ENCODE measurements around the gene ABCB8. TPM values are rescaled to one million over a fixed set of nuclear protein-coding genes. Genes with fewer than 3 reads are reported as not detected.

The ABCB8 gene
- total and polyA plus RNA-seq, 2 donors = 17.1 to 19.4 TPM

DNA sequence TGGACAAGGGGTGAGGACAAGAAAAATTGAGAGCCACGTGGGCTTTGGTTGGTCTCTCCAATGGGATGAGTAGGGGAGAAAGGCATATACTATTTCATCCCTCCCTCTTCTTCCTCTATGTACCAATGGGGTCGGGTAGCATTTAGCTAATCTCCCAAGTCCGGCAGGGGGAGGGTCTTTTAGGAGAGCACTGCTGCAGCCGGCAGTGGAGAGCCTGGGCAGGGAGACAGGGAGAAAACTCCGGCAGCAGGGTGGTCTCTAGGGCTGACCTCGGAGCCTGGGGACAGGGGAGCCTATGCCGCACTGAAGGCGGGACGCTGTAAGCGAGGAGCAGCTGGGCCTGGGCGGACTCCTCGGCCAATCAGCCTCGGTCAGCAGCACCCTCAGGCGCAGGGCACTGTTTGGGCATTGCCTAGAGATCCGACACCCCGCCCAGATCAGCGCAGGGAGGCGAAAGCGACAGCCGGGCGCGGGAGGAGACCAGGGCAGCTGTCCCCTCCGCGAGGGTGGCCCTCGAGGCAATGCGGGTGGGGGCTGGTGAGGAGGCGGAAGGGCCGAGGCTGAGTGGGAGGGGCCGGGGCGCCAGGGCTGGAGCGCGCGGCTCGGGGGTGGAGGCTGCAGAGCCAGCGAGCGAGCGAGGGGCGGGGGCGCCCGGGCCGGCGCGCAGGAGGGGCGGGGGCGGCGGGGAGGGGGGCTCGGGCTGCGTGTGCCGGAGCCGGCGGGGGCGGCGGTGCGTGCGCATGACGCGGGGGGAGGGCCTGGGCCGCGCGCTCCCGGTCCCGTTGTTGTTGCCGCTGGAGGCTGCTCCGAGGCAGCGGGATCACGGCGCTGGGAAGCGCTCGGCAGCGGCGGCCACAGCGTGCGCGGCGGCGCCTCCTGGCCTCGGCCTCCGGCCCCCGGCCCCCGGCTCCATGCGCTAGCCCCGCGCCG, 57.7 kb downstream of the ABCB8 start, which contains the start of gene AGAP3:
Gene AGAP3, plus strand, starts transcription at position 785 of the 930 bp plus-strand sequence. CDS start 267 bp downstream, outside the sequence.
- WGBS = under 1% methylated on average over 84 of the region's 84 CpGs
- no peaks in the 10 kb centered on the region for H3K4me1 ChIP-seq (ENCODE audit: insufficient read depth)
- H3K27ac ChIP-seq (ENCODE audit: low read depth) = peak within 1 kb of the TSS; percentile 60
- no peaks in the 10 kb centered on the region for H3K36me3 ChIP-seq (ENCODE audit: insufficient read depth)
- DNase-seq (ENCODE audit: extremely low spot score) = peak; percentile 57
- H3K4me3 ChIP-seq (ENCODE audit: low read depth, low read length) = peak within 1 kb of the TSS; percentile 79

DNA sequence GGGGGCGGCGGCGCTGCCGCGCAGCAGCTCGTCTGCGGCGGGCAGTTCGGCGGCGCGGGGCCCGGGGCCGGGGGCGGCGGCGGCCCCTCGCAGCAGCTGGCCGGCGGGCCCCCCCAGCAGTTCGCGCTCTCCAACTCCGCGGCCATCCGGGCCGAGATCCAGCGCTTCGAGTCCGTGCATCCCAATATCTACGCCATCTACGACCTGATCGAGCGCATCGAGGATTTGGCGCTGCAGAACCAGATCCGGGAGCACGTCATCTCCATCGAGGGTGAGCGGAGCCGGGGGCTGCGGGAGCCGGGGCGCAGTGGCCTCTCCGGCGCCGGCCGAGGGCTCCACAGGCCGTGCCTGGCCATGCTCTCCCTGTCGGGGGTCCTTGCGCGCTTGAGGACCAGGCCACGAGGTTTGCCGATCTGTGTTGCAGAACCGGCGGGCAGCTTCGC, 58.6 kb downstream of the ABCB8 start:
- Histone ChIP-seq H3K4me3 (ENCODE audit: low read depth, low read length) (peak overlapping the region; percentile 79), H3K4me1 (ENCODE audit: insufficient read depth) (no peaks in the 10 kb centered on the region), H3K36me3 (ENCODE audit: insufficient read depth) (no peaks in the 10 kb centered on the region), H3K27ac (ENCODE audit: low read depth) (peak overlapping the region; percentile 51)
- under 1% methylated on average over 51 of the region's 56 CpGs for WGBS
- no peak for DNase-seq (ENCODE audit: extremely low spot score)

DNA sequence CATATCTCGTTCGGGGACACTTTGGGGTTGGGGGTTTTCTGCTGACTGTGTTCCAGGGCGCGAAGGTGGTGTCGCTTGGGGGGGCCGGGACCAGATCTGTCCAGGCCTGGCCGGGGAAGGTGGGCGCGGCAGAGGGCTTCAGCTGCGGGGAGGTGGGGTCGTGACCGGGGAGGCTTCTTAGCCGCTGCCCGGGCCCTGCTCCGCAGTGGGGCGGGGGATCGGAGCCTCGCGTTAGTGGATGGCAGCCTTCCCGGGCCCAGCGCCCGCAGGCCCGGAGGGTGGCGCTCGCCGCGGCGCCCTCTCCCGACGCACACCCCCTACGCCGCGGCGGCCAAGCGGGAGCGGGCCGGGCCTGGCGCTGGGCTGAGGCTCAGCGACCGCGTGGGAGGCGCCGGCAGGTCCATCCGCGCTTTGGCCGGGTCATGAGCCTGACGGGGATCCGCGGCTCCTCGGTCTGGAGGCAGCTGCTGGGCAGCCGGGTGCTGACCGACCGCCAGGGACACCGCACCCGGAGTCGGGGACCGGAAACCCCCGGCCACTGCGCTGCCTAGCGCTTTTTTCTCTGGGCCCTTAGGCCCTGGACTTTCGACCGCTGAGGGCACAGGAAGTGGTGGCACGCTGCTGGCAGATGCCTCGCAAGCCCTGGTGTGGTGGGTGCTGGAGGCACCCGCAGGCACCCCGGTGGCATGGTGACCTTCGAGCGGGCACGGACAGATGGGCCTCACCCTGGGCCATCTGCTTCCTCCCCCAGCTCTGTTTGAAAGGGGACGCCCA, 59.2 kb downstream of the ABCB8 start:
- DNase-seq (ENCODE audit: extremely low spot score) = no peak

GRCh38 chr7:151088019-151088855, 60.0 kb downstream of the ABCB8 start:
- no peak for DNase-seq (ENCODE audit: extremely low spot score)
- no peaks in the 10 kb centered on the region for H3K4me1 ChIP-seq (ENCODE audit: insufficient read depth)
- H3K27ac ChIP-seq (ENCODE audit: low read depth) = peak overlapping the region; percentile 65
- peak overlapping the region; percentile 79 for H3K4me3 ChIP-seq (ENCODE audit: low read depth, low read length)
- 35% methylated on average over 16 of the region's 16 CpGs for WGBS
- H3K36me3 ChIP-seq (ENCODE audit: insufficient read depth) = no peaks in the 10 kb centered on the region

More for the DNA sequence above, 59.2 kb downstream of the ABCB8 start:
- peak overlapping the region; percentile 65 for H3K27ac ChIP-seq (ENCODE audit: low read depth)
- H3K4me1 ChIP-seq (ENCODE audit: insufficient read depth) = no peaks in the 10 kb centered on the region
- peak overlapping the region; percentile 79 for H3K4me3 ChIP-seq (ENCODE audit: low read depth, low read length)
- WGBS = 2% methylated on average over 69 of the region's 70 CpGs
- H3K36me3 ChIP-seq (ENCODE audit: insufficient read depth) = no peaks in the 10 kb centered on the region

- H3K27ac ChIP-seq (ENCODE audit: low read depth) = peak overlapping the region; percentile 65
- H3K4me3 ChIP-seq (ENCODE audit: low read depth, low read length) = peak overlapping the region; percentile 5
- H3K4me1 ChIP-seq (ENCODE audit: insufficient read depth) = no peaks in the 10 kb centered on the region
- DNase-seq (ENCODE audit: extremely low spot score) = peak; percentile 36
- no peaks in the 10 kb centered on the region for H3K36me3 ChIP-seq (ENCODE audit: insufficient read depth)
- 16% methylated on average over 30 of the region's 30 CpGs for WGBS
These were observed 60.8 kb downstream of the ABCB8 start for GRCh38 chr7:151088856-151089699.

DNA sequence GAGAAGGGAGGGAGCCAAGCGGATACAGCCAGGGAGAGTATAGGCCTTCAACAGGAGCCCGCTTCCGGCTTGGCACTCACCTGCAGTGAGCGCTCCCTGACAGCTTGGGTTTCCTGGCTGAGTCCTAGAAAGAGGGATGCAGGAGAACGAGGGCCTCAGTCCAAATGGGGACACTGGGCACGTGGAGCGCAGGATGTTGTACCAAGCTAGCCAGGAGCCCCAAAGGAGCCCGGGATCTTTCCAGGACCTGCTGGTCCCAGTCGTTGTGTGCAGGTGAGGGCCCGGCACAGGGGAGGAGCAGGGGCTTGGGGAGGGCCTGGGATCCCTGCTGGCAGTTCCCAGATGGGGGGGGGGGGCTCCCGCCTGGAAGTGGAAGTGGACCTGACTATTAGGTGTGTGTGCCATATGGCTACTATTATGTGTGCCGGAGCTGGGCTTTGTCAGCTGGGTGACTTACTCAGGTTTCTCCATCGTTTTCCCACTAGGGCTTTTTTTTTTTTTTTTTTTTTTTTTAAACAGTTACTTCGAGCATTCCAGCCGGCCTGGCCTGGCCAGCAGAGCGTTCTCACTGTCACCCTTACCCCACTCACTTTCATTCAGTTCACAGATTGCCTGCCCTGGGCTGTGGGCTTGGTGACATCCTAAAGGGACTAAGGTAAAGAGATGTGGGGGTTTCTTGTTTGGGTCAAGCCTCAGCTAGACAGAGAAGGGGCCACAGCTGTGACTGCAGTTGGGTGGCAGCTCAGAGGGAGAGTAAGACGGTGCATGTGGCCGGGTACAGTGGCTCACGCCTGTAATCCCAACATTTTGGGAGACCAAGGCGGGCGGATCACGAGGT, 61.9 kb downstream of the ABCB8 start:
- H3K4me3 ChIP-seq (ENCODE audit: low read depth, low read length) = no peak overlapping the region
- WGBS = 61% methylated on average over 22 of the region's 22 CpGs
- H3K4me1 ChIP-seq (ENCODE audit: insufficient read depth) = no peaks in the 10 kb centered on the region

DNA sequence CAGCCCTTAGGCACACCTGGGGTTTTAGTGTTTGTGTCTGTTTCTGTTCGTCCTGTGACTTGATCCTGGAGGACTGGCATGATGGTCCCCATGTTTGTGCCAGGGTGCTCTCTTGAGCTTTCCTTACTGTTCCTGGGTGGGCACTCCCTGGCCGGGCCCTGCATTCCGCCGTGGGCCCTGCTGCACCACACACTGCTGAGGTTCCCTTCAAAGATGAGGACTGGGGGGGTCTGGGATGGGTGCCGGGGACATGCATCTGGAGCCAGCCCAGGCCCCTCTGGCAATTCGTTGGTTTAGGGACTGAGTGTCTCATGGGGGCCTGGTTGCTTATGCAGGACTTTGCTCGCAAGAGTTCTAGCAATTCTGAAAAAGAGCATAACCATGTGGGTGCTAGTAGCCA, 62.8 kb downstream of the ABCB8 start:
- Histone ChIP-seq H3K4me1 (ENCODE audit: insufficient read depth) (no peaks in the 10 kb centered on the region), H3K4me3 (ENCODE audit: low read depth, low read length) (no peak overlapping the region), H3K27ac (ENCODE audit: low read depth) (no peak overlapping the region), H3K36me3 (ENCODE audit: insufficient read depth) (no peaks in the 10 kb centered on the region)
- WGBS = 86% methylated on average over 7 of the region's 7 CpGs
- DNase-seq (ENCODE audit: extremely low spot score) = no peak

More for the DNA sequence above, 61.9 kb downstream of the ABCB8 start:
- Histone ChIP-seq H3K36me3 (ENCODE audit: insufficient read depth) (no peaks in the 10 kb centered on the region), H3K27ac (ENCODE audit: low read depth) (peak overlapping the region; percentile 65)
- no peak for DNase-seq (ENCODE audit: extremely low spot score)

DNA sequence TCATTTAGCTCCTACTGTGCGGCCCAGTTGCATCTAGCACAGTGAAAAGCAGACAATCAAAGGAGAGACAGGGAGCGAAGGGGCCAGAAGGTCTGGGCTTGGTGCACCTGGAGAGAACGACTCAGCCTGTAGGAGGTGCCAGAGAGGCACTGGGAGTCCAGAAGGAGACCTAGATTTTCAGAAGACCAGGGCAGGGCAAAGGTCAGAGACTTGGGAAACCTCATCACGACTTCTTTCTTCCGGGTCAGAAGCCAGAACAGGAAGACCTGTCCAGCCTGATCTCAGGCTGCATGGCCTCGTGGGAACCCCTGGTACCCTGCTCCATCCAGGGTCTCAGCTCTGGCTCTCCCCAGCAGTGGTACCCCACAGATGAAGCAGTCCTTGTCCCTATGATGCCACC, 63.2 kb downstream of the ABCB8 start:
- H3K27ac ChIP-seq (ENCODE audit: low read depth) = no peak overlapping the region
- 59% methylated on average over 6 of the region's 6 CpGs for WGBS
- no peak overlapping the region for H3K4me3 ChIP-seq (ENCODE audit: low read depth, low read length)

DNA sequence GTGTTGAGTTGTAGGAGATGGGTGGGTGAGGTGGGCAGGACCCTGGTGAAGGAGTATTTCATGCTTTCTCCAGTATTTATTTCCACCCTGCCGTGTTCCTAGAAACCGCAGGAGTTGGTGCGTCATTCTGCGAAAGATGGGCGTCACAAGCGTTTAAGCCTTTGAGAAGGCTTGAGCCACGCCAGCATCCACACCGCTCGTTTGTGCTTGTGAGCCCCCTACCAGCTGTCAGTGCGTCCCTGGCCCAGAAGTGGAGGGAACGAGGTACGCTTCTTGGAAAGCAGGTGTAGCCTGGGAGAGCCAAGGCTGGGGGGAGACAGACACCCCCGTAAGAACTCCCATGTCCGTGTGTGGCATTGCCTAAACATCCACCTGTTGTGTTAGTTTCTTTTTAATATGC, 63.7 kb downstream of the ABCB8 start:
- no peak for DNase-seq (ENCODE audit: extremely low spot score)
- Histone ChIP-seq H3K4me1 (ENCODE audit: insufficient read depth) (no peaks in the 10 kb centered on the region), H3K27ac (ENCODE audit: low read depth) (no peak overlapping the region), H3K4me3 (ENCODE audit: low read depth, low read length) (no peak overlapping the region), H3K36me3 (ENCODE audit: insufficient read depth) (no peaks in the 10 kb centered on the region)
- 88% methylated on average over 14 of the region's 14 CpGs for WGBS

More for the DNA sequence above, 63.2 kb downstream of the ABCB8 start:
- DNase-seq (ENCODE audit: extremely low spot score) = no peak
- Histone ChIP-seq H3K36me3 (ENCODE audit: insufficient read depth) (no peaks in the 10 kb centered on the region), H3K4me1 (ENCODE audit: insufficient read depth) (no peaks in the 10 kb centered on the region)

GRCh38 chr7:151093748-151094147, 65.5 kb downstream of the ABCB8 start:
- Histone ChIP-seq H3K36me3 (ENCODE audit: insufficient read depth) (no peaks in the 10 kb centered on the region), H3K4me1 (ENCODE audit: insufficient read depth) (no peaks in the 10 kb centered on the region), H3K4me3 (ENCODE audit: low read depth, low read length) (no peak overlapping the region), H3K27ac (ENCODE audit: low read depth) (no peak overlapping the region)
- DNase-seq (ENCODE audit: extremely low spot score) = no peak
- 94% methylated on average over 6 of the region's 6 CpGs for WGBS

- H3K4me1 ChIP-seq (ENCODE audit: insufficient read depth) = no peaks in the 10 kb centered on the region
- H3K27ac ChIP-seq (ENCODE audit: low read depth) = no peak overlapping the region
- DNase-seq (ENCODE audit: extremely low spot score) = no peak
- WGBS = 85% methylated on average over 5 of the region's 5 CpGs
- no peak overlapping the region for H3K4me3 ChIP-seq (ENCODE audit: low read depth, low read length)
- H3K36me3 ChIP-seq (ENCODE audit: insufficient read depth) = no peaks in the 10 kb centered on the region
These were observed 66.4 kb downstream of the ABCB8 start for GRCh38 chr7:151094675-151095074.
